Hematopoietic multipotent progenitor cell treated with erythropoietin and hydrocortisone succinate and interleukin-3 and kit ligand, for 17 days (in vitro differentiated cells): ENCODE results near the gene UCP3.
A peak's percentile ranks its signal among the peaks of the same experiment; 100 is the strongest.

Source experiments
- DNase-seq: peaks from one replicate; pipeline ENCODE4 v3.0.0-alpha.2; 2015; ENCODE audit warnings: low spot score

The UCP3 gene

GRCh38 chr11:74008373-74009229 is at the start of gene UCP3:
TSS of gene UCP3 (minus strand) at chr11:74009085. CDS start at chr11:74007042, 2,043 bp downstream.
- peak; percentile 42 for DNase-seq

GRCh38 chr11:74057249-74058151 is 48.6 kb upstream of the UCP3 start:
- no peak for DNase-seq

GRCh38 chr11:74055938-74056337 is 47.1 kb upstream of the UCP3 start:
- no peak for DNase-seq

- no peak for DNase-seq
These were observed 41.6 kb upstream of the UCP3 start for GRCh38 chr11:74050465-74050864.

- no peak for DNase-seq
These were observed 40.1 kb upstream of the UCP3 start for GRCh38 chr11:74048993-74049392.

GRCh38 chr11:74044538-74044937 is 35.7 kb upstream of the UCP3 start:
- DNase-seq, result no peak

GRCh38 chr11:74043450-74043849 is 34.6 kb upstream of the UCP3 start:
- DNase-seq, result no peak

GRCh38 chr11:74037309-74037708 is 28.4 kb upstream of the UCP3 start:
- DNase-seq, result no peak

- no peak for DNase-seq
These were observed 26.4 kb upstream of the UCP3 start for GRCh38 chr11:74035264-74035663.

GRCh38 chr11:74033046-74033445 is 24.2 kb upstream of the UCP3 start:
- peak; percentile 39 for DNase-seq

- no peak for DNase-seq
These were observed 22.1 kb upstream of the UCP3 start for GRCh38 chr11:74030723-74031676.

- DNase-seq, result no peak
These were observed 16.7 kb upstream of the UCP3 start for GRCh38 chr11:74025467-74026166.

GRCh38 chr11:74024261-74025029 is 15.6 kb upstream of the UCP3 start:
- peak; percentile 78 for DNase-seq

GRCh38 chr11:74023276-74023675 is 14.4 kb upstream of the UCP3 start:
- DNase-seq, result no peak

- no peak for DNase-seq
These were observed 13.7 kb upstream of the UCP3 start for GRCh38 chr11:74022546-74022945.

- DNase-seq, result no peak
These were observed 13.1 kb upstream of the UCP3 start for GRCh38 chr11:74021998-74022397.

GRCh38 chr11:74020539-74020938 is 11.7 kb upstream of the UCP3 start:
- DNase-seq, result no peak

- no peak for DNase-seq
These were observed 11.0 kb upstream of the UCP3 start for GRCh38 chr11:74019860-74020259.

- peak; percentile 32 for DNase-seq
These were observed 10.3 kb upstream of the UCP3 start for GRCh38 chr11:74019104-74019738.
